CD4-positive, alpha-beta T cell treated with Interleukin-12 subunit alpha and Interleukin-12 subunit beta, for 1 hour (primary cell): Measurements from ENCODE around the gene CFAP58.

Experiments used
- DNase-seq: peaks from one replicate; pipeline ENCODE4 v3.0.0-alpha.2; 2020

Gene CFAP58

DNA sequence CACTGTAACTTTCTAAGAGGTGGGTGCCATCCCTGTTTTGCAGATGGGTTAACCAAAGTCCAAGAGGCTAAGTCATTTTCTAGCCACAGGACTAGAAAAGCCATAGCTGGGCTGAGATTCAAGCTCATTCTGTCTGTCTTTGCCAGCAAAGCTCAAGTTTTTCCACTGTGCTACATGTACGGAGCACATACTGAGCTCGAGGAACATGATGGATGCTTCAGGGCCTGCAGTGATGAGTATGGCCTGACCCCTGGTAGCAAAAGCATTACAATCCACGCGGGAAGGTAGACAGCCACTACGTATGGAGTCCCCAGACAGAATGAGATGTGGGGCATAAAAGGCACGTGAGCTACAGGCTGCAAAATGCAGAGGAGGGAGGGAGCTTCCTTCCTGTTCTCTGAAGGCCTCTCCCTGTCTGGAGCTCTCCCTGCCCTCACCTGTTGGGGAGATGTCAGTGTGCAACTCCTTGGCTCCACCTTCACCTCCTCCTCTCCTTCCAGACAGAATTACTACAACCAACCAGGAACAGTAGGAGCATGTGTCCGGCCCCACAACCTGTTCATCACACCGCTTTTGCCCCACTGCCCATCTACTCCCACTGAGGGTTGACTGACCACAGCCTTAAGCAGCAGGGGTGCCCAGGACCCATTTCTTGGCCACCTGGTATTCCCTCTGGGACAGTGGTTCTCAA is 31.8 kb upstream of the CFAP58 start:
- DNase-seq, result peak; percentile 29

DNA sequence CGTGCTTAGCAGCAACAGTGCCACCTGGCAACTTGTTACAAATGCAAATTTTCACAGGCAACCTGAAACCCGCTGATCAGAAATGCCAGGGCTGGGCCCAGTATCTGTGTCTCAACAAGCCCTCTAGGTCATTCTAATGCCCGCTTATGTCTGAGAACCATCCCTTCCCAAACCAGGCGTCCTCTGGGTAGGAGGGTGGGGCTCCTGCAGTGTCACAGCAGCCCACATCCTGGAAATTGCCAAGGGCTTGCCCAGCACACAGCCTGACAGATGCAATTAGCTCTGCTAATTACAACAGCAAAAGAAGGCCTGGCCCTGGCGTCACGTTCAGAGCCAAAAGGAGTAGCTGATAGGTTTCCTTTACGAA is 31.2 kb upstream of the CFAP58 start:
- DNase-seq, result peak; percentile 37

DNA sequence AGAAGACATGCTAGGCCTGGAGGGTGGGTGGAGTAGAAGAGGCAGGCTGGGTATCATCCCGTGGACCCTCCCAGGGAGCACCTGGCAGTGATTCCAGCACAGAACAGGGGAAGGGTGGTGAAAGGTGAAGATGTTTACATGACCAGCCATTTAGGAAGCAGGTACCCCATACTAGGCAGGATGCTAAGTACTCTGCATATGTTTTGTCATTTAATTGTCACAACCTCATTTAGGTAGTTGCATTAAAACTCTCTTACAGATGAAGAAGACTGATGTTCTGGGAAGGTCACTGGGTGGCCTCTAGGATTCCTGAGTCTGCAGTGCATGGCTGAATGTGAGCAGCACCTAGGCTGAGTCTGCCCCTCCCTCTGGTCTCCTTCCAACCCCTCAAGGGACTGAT is 30.5 kb upstream of the CFAP58 start:
- no peak for DNase-seq

DNA sequence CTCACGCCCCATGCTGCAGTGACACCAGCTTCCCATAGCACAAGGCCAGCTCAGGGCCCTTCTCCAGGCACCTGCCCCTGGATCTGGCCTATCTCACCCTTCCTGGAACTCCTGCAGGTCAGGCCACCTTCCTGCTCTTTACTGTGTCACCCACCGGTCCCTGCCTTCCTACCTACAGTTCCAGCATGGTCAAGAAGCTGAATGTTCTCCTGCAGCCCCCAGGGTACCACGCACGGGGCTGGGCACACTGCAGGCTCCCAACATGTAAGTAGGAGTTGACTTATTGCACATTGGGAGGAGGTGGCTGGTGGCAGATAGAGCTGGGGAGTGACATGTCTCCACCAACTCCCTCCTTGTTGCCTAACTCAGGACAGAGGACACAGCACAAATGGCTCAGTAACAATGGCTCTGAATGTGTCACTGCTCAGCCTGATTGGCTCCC is 29.9 kb upstream of the CFAP58 start:
- DNase-seq, result no peak

DNA sequence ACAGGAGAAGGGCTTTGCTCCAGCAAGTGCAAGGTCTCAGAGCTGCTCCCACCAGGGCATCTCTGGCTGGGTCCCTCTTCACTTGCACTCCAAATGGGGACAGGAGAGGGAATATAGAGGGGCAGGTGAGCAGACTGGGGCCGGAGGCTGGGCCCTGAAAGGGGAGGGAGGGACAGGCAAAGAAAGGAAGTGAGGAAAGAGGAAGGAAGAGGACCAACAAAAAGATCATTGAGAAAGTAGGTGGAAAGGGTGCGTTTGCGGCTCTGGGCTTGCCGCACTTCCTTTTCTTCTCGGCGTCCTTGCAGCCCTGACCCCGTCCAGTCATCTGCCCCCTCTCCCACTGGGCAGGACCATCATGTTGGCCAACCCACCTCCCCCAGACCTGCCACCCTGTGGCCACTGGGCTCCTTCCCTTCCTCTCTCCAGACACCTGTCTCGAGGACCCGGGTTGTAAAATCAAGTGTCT is 29.4 kb upstream of the CFAP58 start:
- DNase-seq, result no peak

DNA sequence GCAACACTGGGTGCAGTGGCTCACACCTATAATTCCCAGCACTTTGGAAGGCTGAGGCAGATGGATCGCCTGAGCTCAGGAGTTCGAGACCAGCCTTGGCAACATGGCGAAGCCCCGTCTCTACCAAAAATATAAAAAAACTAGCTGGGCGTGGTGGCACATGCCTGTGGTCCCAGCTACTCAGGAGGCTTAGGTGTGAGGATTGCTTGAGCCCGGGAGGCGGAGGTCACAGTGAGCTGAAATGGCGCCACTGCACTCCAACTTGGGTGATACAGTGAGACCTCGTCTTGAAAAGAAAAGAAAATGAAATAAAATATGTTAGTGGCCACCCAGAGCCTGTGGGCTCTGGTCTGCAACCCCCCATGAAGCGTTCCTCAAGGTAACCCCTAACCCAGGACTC is 28.7 kb upstream of the CFAP58 start:
- no peak for DNase-seq

DNA sequence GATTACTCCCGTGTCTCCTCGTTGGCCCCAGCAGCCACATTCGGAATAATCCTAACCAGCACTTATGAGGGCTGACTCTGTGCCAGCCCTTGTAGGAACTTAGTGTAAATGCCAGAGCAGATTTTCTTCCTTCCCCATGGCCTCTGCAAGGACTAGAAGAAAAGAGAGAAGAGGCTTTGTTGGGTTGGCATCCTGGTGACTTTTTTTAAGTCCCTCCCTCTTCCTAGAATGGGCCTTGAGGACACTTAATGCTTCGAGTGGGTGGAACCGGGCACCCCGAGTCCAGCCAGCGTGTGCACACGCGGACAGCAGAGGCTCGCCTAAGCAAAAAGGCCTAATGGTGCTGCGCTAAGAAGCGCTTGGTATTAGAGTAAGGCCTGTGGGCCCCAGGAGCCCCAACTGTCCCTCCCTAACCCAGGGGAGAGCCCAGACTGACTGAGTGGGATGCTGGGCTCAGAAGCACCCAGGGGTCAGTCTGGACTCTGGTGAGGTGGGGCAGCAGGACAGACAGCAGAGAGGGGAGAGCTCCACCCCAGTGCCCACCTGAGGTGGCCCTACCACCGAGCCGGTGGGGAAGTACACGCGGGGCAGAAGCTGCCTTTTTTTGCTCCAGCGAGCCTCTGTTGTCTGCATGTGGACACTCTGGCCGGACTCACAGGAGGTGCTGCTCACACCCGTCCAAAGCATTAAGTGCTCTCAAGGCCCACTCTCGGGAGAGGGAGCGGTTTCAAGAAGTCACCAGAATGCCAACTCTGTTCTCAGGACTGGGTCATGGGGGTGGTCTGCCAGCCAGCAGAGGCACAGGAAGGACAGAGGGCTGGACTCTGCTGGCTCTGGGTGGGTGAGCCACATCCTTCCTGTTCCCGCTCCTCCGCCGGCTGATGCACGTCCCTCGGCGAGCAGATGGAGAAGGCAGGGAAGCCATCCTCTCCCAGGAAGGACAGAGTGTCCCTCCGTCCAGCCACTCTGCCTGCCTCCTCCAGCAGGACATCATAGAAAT is 27.9 kb upstream of the CFAP58 start:
- DNase-seq, result no peak

DNA sequence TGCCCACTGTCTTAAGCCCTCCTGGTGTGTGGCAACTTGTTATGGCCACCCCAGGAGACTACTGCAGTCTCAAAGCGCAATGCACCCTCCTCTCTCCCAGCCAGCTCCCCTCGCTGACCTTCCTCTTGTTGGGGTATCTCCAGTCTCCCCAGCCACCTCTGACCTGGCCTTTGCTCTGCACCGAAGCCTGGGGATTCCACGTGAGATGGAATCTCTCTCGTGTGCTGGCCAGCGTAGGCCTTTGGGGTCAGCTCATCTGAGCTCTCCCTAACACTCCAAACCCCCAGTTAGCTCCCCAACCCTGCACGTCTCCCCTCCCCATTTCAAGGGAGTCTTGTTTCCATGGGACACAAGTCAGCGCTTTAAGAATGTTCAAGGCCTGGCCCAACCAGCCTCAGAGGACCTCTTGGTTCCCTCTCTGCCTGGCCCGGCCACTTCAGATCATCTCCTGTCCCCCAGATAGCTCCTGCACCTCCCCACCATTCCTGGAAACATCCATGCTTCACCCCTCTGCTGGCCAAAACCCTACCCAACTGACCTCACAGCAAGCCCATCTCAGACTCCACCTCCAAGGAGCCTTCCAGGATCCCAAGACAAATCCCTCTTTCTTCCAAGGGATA is 26.5 kb upstream of the CFAP58 start:
- no peak for DNase-seq

DNA sequence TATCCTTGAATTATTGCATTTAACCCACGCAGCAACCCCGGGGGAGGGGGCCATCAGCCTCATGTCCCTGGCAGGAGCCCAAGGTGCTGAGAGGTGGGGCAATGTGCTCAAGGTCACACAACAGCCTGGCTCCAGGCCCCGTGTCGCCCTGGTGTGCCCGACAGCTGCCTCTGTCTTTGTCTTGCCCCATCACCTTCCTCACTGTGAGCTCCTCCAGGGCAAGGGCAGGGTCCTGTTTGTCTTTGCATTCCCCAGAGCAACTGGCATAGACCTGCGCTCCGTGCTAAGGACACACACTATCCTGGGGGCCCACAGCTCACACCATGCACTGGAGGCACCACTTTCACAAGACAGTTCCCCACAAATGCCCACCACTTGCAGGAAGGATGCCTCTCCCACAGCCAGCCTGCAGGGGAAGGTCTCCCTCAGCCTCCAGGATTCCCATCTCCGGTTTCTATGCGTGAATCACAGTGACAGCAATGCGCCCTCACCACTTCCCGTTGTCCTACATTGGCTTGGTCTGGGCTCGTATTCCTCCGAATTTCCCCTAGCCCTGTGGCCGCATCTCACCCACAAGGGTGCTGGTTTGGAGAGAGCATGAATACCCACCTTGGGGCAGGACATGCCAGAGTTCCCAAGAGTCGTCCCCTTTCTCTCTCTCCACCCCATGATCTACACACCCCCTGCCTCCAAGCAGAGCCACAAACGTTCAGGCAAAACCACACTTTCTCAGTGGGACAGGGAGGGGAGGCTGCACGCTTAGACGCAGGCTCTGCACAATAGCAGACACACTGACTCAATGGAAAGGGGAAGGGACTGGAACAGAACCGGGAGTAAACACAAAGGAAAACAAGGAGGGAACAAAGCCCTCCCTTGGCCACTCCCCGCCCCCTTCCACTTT is 25.6 kb upstream of the CFAP58 start:
- no peak for DNase-seq

DNA sequence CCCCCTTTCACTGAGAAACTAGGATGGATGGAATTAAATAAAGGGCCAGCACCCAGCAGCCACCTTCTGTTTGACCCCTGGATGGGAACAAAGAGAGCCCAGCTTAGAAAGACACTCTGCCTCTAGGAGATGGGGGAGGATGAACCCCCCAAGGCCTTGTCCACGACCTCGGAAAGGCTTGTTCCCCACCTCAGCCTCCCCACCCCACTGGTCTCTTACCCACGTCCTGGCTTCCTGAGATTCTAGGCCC is 25.1 kb upstream of the CFAP58 start:
- DNase-seq, result no peak

DNA sequence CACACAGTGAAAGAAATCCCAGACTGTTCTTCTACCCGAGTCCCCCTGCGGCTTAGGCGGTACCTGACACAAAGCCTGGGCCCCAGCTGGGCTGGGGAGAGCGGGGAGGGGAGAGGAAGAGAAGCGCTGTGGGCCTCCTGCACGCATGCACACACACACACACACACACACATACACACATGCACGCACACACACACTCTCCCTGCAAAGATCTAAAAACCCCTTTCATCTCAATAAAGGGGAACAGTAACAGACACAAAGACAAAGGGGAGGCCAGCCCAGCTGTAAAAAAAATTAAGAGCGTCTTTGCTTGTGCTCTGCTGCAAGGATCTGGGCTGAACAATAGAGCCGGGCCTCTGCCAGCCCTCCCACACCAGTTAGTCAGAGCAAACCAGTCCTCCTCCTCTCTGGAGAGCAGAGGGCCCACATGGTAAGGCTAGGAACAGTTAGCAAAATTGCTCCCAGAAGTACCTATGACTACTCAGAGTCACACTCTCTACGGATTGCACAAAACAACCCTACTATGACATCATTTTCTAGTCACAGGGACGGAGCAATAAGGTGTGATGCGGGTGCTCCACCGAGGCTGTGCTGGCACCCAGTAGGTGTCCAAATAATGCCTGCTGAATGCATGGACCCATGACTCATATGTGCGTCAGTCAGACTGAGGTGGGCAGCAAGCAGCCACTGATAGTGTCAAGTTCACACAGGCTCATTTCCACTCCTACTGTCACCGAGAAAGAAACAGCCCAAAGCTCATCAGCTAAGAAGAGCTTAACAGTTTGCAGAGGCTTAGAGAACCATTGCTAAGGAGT is 24.5 kb upstream of the CFAP58 start:
- peak; percentile 74 for DNase-seq

DNA sequence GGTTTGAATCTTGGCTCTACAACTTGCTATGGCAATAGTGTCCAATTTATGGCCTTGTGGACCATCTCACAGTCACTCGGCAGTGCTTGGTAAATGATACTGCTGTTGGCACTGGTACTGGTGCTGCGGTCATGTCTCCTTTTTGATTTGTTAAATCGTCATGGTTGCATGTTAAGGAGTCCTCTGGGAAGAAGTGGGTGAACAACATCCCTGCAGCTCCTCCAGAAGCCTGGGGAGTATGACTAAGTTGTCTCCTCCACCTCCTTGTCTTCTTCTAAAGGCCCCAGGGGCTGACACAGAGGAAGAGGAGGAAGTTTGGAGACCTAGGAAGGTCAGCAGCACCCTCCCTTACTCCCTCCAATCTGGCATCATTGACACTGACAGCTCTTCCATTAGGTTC is 23.9 kb upstream of the CFAP58 start:
- DNase-seq, result no peak

DNA sequence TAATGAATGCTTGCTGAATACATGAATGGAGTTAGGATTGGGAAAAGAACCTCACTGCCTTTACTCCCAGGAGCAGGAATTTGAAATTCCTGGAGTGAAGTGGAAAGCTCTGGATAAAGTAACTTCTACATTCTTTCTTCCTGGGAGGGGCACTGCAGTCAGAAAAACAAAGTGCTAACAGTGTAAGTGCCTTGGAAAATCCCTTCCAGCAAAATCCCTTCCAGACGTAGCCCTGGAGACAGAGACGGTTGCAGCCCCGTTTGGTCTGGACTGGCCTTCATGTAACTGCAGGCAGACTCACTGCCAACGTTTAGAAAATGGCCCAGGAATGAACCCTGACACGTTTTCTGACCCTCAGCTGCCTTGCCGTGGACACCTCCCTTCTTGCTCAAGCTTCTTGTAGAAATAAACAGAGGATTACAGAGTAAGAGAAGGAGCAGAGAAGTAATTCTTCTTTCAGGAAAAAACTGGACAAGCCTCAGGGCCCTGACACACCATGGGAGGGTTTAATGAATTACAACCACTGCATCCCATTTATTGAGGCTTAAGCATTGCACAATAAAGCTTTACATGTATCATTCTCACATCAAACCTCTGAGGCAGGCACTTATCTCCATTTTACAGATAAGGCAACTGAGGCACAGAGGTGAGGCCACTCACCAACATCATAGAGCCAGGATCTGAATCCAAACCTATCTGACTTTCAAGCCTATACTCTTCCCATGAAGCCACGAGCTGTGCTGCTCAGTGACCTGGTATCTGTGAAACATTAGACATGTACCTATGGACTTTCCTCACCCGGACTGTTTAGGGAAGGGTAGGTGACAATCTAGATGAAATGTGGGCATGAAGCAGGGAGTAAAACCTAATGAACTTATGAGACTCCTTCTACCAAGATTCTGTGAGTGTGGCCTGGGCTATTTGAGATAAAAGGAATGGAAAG is 23.2 kb upstream of the CFAP58 start:
- no peak for DNase-seq

DNA sequence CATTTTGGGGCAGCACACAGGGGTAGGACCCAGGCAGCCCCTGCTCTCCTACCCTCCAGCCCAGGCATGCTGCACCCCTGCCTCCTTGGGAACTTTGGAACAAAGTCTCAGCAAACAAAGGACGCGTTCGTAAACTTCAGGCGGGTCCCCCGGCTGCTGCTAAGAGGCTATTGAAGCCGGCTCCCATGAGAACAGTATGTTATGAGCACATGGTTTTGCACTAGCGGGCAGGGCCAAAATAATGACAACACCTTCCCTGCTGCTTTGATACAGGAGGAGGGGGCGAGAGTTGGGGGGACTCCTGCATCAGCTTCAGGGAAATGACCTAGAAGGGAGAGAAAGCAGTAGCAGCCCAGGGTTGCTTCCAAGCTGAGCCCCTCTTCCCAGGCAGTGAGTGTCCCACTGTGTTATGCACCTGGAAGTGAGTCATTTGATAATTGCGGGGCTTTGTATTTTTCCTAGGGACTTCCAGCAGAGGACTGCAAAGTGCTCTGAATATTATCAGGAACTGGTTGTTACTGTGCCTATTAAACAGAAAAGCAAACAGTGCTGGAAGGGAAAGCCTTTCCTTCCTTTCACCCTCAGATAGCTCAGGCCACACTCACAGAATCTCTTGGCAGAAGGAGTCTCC is 22.3 kb upstream of the CFAP58 start:
- DNase-seq, result no peak

DNA sequence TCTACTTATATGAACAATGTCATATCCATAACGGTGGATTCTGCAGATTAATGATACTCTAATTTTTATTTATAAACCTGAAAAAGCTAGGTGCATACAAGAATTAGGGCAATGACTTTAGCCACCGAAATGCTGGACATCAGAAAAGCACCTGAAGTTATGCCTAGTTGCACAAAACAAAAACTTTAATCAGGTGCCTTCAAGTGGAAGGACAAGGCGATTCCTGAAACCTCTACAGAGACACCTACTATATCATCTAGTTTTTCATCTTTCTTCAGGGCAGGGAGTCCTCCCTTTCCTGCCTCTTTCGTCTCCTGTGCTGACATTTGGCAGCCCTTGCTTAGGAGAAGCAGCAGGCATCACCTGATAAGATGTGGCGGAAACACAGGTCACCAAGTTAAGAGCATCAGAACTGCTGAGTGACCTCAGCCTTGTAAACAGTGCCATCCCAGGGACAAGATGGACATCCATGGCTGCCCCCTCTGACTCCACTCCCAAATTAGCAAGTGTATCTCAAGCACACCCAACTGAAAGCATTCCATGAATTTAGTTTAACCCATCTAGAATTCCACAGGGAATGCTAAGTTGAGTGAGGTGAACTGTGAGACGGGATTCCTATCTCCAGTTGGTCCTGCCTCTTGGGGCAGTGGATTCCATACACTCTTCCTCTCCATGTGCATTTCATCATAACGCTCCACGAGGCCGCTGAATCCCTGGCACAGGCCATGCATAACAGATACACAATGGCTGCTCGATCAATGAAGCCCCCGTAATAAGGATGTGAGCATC is 21.2 kb upstream of the CFAP58 start:
- no peak for DNase-seq

DNA sequence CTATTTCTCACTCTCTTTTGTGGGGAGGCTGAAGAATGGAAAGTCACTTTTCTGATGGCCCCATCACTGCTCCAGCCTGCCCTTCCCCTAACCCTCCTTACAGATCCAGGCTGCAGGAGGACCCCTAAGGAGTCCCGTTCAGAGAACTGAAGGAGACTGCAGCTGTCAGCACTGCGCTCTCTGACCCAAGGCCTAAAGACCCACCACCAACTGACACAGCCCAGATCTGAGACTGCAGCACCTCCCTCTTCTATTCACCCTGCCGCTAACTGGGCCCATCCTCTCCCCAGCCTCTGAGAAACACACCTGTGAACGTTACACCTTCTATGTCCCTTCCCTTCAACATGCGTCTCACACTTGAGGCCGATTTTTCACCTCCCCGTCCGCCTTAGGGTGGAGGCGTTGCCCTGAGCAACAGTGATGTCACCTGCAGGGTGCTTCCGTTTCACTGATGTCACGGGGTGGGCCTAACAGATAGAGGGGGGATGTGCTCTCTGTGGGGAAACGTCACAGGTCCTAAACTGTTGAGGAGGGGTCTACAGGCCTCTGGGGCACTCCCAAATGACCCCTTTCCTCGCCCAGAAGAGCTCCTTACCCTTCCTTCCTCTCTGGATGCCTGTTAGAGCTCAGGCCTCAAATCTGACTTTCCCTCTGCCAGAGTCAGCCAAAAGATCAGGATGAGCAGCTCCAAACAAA is 20.5 kb upstream of the CFAP58 start:
- DNase-seq, result peak; percentile 73

DNA sequence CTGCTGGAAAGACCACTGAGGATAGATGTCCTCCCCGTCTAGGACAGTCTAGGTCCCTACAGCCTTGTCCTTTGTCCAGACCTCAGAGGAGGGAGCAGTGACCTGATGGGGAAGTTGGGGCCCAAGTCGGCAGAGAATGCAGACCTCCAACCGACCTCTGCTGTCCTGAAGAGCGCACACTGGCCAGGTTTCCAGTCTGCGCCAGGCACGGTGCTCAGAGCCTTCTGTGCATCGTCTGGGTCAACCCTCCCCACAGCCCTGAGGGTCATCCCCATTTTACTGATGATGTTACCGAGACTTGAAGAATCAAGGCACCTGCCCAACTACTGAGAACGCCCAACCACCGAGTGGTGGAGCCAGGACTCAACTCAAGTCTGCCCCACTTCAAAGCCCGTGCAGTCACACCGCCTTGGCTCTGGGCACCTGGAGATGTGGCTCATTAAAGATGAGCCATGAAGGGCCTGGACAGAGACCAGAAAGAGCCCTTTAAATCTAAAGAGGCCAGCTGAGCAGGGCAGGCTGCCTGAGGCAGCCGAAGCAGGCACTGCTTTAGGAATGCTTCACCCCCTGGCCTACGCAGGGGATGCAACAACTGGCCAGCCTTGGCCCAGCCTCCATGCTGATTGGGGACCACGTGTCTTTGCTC is 19.8 kb upstream of the CFAP58 start:
- no peak for DNase-seq

DNA sequence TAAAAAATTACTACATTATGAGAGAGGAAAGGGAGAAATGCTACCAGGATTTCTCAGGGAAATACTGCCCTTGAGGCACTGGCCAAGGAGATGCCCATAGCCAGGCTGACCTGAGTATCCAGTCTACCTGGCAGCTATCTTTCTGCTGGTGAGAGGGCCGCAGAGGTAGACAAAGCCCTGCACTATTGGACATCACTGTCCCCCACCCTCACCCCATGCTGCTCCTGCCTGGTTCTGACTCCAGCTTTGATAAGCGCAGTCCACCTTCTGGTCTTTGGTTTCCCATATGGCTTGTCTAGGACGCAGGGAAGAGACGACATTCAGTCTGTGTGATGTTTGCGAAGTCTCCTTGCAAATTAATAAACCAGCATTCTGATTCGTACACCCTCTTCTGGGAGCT is 19.1 kb upstream of the CFAP58 start:
- DNase-seq, result no peak
